HG03064 (cell line): ENCODE measurements around the gene CCDC69.

ENCODE experiments used
- ATAC-seq: cut with Tn5 transposase; IDR thresholded peaks from one replicate; pipeline ENCODE4 v1.9.1; 2021; ENCODE audit warnings: low read depth; ENCODE audit not compliant: unreplicated experiment

CCDC69 gene

DNA sequence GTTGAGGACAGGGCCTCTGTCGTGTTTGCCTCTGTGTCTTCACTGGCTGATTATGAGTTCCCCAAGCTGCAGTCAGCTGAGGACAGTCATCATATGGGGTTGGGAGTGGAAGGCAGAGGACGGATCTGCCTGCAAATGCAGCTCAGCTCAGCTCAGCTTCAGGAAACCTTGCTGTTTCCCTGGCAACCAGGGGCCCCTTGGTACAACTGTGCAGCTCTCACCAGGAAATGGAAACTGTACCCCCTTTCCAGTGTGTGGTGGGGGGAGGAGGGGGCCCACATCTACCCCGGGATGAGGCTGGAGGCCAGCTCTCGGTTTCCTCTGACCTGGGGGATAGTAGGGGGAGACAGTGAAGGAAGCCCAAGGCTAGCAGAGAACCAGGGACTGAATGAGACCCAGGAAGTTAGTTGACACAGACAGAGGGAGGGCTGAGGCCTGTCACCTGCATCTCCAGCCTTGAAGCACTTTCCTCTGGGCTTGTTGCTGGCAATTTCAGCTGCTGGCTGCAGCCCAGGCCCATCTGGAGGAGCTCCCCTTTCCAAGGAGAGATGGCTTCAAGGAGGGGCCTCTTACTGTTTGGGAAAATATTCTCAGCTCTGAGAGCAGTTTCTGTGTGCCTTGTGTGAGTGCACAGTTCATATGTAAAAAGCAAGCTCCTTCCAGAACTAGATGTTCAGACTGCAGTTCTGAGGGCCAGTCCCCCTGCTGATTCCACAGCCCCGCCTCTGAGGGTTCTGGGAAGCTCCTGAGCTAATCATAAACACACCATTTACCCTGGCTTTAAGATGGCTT lies 73.2 kb downstream of the CCDC69 start:
- ATAC-seq = peak; percentile 50

DNA sequence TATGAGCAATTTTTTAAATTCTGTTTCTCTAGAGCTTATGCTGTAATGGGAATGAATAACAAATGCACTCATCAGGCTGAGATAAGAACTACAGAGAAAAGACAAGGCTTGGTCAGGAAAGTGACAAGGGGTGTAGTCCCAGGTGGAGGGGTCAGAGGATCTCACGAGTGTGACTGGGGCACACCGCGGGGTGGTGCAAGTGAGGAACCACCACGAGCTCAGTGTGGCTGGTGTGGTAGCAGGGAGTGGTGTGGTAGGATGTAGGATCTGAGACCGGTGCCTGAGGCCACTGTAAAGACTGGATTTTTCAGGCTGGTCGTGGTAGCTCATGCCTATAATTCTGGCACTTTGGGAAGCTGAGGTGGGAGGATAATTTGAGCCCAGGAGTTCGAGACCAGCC lies 75.3 kb downstream of the CCDC69 start:
- ATAC-seq = no peak

DNA sequence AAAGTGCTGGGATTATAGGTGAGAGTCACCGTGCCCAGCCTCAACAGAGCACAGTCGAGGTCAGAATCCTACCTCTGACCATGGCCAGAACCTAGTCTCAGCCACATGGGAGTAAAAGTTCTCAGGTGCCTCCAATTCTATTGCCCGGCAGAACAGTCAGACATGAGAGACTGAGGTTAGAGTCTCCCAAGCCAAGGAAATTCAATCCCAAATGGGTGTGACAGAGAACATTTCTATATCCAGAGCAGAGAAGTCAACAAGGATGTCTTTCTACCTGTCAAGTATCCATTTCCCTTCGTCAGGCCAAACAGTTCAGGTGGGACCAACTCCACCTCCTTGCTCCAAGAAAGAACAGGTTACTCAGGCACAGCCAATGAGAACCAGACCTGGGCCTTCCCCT lies 76.9 kb downstream of the CCDC69 start:
- no peak for ATAC-seq

DNA sequence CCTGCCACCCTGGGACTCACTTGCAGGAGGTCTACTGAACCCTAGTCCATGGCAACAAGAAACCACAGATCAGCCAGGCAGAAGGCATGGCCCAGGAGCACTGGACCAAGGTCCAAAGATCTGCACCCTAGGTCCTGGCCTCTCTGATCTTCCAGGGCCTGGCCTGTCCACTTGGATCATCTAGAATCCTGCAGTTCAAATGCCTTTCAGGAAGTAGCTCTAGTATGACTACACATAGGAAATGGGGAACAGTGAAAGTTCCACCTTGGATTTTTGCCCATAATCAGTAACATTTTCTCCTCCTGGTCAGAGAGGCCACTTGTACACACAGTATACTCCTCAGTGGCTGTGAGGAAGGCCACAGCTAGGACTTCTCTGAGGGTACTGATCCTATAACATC lies 77.8 kb downstream of the CCDC69 start:
- no peak for ATAC-seq

DNA sequence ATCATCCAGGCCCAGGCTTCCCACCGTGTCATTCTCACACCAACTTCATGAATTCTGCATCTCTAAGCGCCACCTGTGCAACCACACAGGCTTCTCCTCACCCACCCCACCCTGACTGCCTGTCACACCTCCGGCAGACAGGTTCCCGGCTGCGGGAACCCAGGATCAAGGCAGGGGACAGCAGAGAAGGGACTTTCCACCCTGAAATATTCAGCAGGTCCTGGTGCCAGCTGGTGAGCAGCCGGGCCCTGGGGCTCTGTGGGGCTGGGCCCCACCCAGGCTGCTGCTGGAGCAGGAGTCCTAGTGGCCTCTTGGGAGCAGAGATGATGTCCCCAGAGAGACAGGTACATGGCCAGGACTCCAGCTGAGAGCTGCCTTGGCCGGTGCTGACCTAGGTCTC lies 79.0 kb downstream of the CCDC69 start:
- ATAC-seq = no peak

DNA sequence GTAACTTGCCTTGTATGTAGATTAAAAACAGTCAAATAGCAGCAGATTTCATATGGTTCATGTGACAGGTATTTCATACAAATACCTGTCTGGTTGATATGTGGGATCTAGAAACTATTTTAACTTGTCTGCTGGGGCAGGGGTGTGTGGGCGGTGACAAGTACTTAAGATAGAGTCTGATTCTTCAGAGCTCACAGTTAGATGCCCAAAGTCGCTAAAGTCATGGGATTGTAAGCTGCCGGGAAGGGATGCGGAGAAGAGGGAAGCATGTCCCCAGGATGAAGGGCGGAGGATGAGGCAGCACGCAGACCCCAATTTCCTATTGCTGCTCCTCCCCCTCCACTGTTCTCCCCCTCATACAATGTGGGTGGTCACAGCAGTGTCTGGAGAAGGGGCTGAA lies 79.6 kb downstream of the CCDC69 start:
- no peak for ATAC-seq

DNA sequence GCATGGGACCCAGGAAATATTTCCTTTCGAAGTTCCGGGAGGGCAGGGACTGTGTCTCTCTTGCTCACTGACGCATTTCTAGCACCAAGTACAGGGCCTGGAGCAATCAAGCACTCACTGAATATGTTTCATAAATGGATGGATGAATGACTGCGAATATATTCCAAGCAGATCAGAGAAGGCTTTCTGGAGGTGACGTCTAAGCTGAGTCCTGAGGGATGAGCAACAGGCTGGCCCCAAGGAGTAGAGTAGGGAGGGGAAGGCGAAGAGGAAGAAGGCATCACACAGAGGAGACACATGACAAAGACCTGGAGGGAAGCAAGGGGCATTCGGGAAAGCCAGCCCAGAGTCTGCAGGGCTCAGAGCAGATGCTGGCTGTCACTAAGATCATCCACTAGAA lies 80.2 kb downstream of the CCDC69 start:
- ATAC-seq = no peak

DNA sequence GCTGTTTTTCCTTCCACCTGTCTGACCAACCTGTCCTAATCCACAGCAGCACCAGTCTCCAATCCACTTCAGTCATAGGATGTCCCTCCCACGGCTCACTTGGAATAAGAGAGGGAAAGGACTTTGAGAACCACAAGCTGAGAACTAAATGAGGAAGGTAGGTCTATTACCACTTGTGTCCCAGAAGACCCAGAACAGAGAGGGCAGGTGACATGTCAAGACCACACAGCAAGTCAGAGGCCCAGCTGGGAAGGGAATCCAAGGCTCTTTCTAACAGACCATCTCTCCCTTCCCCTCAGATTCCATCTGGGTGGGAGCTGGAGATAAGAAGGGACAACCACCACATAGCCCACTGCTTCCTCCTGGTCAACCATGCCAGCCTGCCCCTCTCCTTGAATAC lies 81.0 kb downstream of the CCDC69 start:
- no peak for ATAC-seq

DNA sequence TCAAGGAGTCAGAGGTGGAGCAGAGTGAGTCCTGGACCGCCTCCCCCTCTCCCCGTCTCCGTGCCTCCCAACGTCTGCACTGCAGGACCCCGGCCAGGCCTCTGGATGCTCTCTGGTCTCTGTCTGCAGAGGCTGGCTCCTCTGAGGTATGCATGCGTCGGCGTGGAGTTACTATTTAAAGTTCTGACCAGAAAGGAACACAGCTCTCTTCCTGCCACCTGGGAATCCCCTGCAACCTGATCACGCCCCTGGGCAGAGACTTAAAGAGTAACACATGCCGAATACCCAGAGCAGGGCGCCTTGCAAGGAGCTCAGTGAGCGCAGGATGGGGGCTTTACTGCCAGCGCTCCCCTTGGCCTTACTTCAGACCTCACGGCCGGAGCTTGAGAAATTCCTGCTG lies 82.4 kb downstream of the CCDC69 start:
- ATAC-seq = peak; percentile 89

DNA sequence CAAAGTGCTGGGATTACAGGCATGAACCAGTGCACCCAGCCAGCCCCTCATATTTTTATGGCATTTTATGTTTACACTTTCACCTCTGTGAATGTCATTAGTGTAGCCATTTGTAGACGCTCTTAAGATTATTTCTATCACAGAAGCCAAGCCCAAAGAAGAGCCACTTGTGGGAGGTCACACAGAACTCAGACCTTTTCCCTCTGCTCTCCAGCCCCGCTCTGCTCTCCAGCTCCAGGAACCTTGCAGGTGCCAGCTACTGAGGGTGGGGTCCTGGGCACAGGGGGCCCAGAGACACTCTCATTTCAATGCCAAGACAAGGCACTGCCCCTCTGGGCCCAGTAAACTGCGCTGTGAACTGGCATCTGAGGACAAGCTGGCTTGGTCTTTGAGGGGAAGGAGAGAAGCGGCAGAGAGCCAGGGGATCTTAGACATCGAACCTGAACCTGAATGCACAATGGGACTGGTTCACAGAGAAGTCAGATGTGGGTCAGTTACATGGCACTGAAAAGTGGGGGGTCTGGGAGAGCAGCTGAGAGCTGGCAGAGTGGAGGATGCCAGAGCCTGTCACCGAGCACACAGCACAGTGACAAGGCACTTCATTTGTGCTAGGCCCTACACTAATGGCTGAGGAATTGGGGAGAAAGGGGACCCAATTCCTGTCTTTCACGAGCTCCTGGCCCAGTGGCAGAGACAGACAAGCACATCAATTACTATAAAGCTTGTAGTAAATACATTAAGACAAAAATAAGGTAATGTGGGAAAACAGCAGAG lies 83.0 kb downstream of the CCDC69 start:
- ATAC-seq = no peak

DNA sequence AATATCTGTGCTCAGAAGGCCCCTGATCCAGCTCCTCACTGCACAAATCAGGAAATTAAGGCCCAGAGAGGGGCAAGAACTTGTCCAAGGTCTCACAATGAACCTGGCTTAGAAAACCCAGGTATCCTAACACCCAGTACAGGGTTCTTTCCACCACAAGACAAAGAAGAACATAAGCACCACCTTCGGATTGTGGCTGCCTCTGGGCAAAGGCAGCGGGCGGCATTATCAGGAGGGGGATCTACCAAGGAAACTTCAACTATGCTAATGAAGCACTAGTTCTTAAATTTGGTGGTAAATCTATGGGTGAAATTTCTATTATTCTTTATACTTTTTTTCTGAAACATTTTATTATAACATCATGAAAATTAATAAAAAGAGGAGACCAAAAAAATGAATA lies 84.2 kb downstream of the CCDC69 start:
- no peak for ATAC-seq

DNA sequence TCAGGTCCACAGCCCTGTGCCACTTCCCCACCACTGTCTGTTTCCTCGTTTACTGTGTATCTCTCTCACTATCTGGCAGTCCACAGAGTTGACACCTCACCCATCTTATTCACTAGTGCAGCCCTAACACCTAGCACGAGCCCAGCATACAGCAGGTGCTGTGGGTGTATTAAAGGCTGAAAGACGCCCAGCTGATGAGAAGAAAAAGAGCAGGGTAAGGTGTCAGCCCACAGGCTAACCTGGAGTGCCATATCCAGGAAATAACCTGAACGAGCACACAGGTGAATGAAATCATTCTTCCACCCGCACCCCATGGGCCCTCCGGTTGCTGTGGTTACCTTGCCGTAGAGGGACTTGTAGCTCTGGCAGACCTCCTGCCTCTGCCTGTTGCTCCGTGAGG lies 84.9 kb downstream of the CCDC69 start:
- ATAC-seq = no peak

DNA sequence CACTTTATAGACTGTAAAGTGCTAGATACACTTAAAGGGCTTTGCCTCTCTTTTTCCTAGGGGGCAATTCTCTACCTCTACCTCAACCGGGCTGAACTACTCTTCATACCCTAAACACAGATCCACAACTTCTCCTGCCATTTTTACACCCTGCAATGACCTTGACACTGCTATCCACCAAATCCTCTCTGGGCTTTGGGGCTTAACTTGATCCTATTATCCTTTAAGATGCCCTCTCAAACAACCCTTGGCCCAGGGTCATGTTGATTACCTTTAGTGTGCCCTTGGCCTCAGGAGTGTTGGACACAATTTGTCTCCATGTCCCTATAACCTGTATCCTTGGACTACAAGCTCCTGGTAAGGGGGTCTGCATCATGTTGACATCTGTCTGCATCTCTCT lies 85.8 kb downstream of the CCDC69 start:
- no peak for ATAC-seq

DNA sequence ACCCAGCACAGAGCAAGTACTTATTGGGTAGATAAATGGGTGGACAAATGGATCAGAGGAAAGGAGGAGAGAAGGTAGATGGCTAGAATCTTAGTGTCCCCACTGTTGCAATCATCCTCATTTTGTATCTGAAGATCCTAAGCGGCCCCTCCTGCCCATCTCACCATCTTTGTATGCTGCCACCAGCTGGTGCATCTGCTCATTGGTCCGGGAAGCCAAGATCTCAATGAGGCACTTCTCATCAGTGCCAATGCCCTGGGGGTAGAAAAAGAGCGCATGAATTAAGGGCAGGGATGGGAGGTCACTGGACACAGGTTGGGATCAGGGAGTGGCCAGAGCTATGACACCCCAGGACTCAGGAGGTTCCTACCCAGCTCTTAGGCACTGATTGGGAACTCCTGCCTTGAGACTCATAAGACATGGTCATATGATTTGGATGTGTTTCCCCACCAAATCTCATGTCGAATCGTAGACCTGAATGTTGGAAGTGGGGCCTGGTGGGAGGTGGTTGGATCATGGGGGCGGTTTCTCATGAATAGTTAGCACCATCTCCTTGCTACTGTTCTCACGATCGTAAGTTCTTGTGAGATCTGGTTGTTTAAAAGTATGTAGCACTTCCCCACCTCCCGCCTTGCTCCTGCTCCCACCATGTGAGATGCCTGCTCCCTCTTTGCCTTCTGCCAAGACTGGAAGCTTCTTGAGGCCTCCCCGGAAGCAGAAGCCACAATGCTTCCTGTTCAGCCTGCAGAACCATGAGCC lies 86.6 kb downstream of the CCDC69 start:
- no peak for ATAC-seq

DNA sequence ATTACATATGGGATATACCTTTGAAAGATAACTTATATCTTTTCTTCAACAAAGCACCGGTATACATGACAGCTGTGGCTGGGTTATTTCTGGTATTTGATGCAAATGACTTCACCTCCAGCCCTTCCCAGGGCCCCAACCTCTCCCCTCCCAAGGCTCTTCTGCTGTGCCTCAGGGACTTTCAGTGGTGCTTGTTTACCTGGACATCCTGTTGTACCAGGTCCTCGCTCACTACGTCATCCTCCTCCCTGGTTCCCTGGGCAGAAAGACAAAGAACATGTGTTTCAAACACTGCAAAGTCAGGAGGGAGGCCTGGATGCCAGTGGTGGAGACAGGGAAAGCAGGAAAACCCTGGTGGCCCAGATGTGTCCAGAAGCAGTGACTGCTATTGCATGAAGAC lies 89.7 kb downstream of the CCDC69 start:
- no peak for ATAC-seq

DNA sequence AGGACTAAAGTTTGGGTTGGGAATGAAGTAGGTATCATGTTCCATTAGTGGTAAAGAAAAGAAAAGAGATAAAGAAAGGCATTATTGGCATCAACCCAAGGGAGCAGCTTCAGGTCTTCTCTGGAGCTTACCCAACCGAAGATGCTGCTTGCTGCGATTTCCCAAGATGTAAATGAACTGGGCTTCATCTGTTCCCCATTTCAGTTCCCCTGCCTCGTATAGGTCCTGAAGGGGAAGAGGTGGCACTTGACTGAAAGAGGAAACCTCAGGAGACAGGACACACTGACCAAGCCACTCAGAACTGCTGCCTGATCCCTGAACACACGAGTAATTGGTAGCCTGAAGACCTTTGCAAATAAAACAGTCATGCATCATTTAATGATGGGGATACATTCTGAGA lies 90.9 kb downstream of the CCDC69 start:
- ATAC-seq = no peak
